IPS-NIHi7 (cell line): ENCODE data around the gene LPCAT3.
"Not testable (repeated sequence)": the region's sequence is repeated elsewhere in the genome, so short reads cannot be mapped to it uniquely, and the experiment has no call there.

Experiments
- DNase-seq: peaks from one replicate; pipeline ENCODE4 v3.0.0; 2012; ENCODE audit warnings: mixed read lengths; ENCODE audit errors: extremely low spot score

LPCAT3 gene

DNA sequence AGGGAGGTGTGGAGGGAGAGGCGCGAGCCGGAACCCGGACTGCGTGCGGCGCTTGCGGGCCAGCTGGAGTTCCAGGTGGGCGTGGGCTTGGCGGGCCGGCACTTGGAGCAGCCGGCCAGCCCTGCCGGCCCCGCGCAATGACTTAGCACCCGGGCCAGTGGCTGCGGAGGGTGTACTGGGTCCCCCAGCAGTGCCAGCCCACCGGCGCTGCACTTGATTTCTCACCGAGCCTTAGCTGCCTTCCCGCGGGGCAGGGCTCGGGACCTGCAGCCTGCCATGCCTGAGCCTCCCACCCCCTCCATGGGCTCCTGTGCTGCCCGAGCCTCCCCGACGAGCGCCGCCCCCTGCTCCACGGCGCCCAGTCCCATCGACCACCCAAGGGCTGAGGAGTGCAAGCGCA lies 19.1 kb upstream of the LPCAT3 start:
- DNase-seq = not testable (repeated sequence)

- no peak for DNase-seq
Observed at GRCh38 chr12:7035463-7035862, 17.2 kb upstream of the LPCAT3 start.

DNA sequence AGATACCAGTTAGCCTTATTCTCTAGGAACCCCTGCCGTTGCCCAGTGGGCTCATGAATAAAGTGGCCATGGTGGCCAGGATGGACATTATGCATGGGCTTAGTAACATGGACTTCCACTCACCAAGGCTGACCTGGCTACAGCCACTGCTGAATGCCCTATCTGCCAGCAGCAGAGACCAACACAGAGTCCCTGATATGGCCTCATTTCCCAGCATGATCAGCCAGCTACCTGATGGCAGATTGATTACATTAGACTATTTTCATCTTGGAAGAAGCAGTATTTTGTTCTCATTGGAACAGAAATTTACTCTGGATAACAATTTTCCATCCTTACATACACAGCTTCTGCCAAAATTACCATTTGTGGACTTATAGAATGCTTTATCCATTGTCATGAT lies 16.2 kb upstream of the LPCAT3 start:
- no peak for DNase-seq

GRCh38 chr12:7032990-7033389 lies 14.7 kb upstream of the LPCAT3 start:
- DNase-seq = no peak

GRCh38 chr12:7031306-7031705 lies 13.0 kb upstream of the LPCAT3 start:
- no peak for DNase-seq

DNA sequence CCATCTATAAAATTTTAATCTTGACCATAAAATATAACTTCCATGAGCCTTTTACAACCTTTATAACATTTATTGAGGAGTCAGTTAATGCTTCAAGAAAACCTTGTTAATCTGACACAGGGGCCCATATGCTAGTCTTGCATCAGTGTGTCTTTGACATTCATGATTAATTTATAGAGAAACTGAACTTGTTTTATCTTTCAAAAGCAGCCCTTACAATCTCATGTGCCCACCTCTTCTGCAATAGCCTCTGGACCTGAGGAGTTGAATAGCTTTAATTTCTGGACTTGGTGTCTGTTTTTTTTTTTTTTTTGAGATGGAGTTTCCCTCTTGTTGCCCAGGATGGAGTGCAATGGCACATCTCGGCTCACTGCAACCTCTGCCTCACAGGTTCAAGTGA lies 8.6 kb upstream of the LPCAT3 start:
- DNase-seq = no peak

DNA sequence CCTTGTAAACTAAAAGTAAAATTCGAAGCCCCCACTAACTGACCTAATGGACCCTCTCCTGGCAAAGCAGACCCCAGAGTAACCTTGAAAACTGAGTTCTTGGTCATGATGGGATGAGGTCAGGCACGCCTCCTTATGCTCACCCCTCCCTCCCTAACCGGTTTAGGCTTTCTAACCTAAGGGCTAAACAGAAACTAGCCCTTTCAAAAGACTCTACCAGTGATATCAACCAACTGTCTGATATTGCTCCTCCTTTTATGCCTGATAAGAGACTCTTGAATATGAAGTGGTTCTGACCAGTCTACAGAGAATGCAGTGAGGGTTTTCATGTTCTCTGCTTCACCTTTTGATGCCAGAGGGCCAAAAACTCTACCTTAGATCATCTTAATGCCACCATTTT lies 4.8 kb upstream of the LPCAT3 start:
- no peak for DNase-seq

- no peak for DNase-seq
Observed at GRCh38 chr12:7021956-7022355, 3.7 kb upstream of the LPCAT3 start.

GRCh38 chr12:7019043-7019569 lies 830 bp upstream of the LPCAT3 start:
- DNase-seq = no peak

GRCh38 chr12:7017870-7018349 lies 366 bp downstream of the LPCAT3 start:
- peak; percentile 77 for DNase-seq

- DNase-seq = no peak
Observed at GRCh38 chr12:7016958-7017571, 1.2 kb downstream of the LPCAT3 start.

DNA sequence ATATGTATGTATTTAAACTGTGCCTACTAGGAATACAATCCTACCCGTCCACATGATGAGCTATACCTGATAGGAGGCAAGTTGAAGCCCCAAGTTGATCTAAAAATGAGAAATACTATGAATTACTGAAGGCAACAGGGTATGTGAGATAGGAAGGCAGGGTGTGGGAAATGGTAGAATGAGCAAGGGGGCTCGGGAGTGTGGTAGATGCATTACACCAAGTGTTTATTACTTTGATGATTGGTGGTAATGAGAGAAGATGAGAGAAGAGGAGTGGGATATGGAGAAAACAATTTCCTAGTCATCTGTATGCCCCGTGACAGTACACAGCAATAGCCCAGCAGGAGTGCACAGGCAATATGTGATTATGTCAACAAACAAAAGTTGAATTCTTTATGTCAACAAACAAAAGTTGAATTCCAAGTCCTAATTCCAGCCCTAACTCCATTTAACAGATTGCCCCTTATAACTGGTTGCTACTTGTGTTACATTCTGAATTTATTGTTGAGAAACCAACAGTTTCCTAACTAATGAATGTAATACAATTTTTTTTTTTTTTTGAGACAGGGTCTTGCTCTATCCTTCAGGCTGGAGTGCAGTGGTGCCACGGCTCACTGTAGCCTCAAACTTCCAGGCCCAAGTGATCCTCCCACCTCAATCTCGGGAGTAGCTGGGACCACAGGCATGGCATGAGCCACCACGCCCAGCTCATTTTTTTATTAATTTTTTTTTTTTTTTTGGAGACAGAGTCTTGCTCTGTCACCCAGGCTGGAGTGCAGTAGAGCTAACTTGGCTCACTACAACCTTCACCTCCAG lies 2.5 kb downstream of the LPCAT3 start:
- no peak for DNase-seq

GRCh38 chr12:7013101-7013500 lies 5.2 kb downstream of the LPCAT3 start:
- DNase-seq = no peak

DNA sequence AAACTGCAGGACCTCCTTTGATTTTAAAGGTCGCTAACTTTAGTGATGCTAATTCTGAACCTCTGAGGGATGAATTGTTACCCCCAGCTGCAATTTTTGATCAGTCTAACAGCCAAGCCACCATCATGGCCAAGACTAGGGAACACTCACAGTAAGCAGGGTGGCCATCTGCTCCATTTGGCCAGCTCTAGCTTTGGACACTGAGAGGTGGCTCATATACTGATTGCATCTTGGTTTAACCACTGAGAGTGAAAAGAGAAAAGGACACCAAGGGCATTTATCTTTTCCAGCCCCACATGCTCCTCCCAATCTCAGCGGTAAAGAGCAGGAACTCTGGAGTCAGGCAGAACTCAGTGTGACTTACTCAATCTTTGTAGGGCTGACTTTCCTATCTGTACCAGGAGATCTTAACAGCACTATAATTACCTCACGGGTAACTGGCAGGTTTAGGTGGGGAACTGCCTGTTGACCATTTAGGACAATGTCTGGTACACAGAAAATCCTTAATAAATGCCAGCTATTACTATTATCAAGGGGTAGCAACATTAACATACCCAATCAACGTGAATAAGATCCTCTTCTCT lies 6.2 kb downstream of the LPCAT3 start:
- no peak for DNase-seq

GRCh38 chr12:7011398-7011797 lies 6.9 kb downstream of the LPCAT3 start:
- not testable (repeated sequence) for DNase-seq

DNA sequence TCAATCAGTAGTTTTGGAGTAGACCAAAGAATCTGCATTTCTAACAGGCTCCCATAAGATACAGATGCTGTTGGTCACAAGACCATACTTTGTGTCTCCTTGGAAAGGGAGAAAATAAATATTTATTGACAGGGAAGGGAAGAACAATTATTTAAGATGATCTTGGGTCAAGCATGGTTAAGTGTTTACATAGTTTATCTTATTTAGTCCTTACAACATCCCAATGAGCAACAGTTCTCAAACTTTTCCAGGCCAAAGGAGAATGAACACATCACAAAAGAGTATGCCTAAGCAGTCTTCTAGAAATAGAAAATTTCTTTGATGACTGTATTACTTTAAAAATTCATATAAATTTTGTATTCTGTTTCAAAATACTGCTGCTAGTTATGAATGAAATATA lies 8.8 kb downstream of the LPCAT3 start:
- no peak for DNase-seq

- DNase-seq = no peak
Observed at GRCh38 chr12:7008864-7009263, 9.4 kb downstream of the LPCAT3 start.

GRCh38 chr12:7006639-7007038 lies 11.6 kb downstream of the LPCAT3 start:
- no peak for DNase-seq

- DNase-seq = no peak
Observed at GRCh38 chr12:7005311-7005710, 13.0 kb downstream of the LPCAT3 start.

- no peak for DNase-seq
Observed at GRCh38 chr12:7004840-7005239, 13.4 kb downstream of the LPCAT3 start.

DNA sequence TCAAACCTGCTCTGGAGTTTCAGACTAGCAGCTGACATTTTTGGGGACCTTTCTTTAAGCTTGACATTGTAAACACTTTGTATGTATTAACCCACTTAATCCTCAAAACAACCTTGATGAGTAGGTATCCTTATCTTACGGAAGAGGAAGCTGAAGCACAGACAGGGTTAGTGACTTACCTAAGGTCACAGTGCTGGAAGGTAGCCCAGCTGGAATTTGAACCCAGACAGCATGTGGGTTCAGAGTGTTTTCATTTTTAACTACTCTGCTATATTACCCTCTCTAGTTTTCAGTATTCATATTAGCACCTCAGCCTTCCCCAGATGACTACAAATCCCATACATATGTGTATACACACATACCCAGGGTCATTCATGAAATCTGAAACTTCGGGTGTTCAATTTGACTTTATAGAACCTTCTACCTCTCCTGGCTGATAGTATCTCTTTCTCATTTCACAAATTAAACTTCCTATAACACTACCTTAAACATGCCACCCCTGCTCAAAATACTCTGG lies 13.9 kb downstream of the LPCAT3 start:
- no peak for DNase-seq

DNA sequence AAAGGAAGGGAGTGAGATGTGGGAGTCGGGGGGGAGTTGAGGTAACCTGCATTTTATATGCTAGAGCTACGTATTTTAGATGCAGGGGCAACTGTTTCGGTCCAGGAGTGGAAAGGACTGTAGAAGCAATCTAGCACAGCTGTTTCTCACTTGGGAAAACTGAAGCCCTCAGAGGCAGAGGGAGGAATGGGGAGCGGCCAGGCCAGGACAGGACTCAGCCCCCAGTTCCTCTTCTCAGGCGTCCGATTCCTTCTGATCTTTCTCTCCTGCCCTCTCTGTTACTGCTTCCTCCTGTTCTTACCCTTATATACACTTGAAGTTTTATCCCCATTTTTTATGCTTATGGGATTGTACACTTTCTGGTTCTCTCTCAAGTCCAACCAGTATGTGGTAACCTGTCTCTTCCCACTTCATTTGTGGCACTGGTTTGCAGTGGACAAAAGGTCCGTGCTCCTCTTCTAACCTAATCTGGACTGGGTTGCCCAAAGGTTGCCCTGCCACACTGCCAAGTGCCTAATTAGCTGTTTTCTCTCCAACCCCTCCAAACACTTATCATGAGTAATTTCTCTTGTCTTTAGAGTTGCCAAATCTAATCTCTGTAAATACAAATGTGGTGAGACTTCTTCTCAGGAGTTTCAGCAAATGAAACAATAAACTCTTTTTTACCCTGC lies 16.2 kb downstream of the LPCAT3 start:
- DNase-seq = no peak
